Astrocyte (in vitro differentiated cells and primary cell): Measurements from ENCODE around the gene HPSE2.

Source experiments
- EZH2 ChIP-seq: IDR thresholded peaks from 2 replicates; pipeline ENCODE4 v1.6.1; 2012; ENCODE audit warnings: mild to moderate bottlenecking, low read length, inconsistent platforms; ENCODE audit not compliant: insufficient read depth
- TF ChIP-seq, protein P1 (sequence below): IDR thresholded peaks from 2 replicates; pipeline ENCODE4 v1.5.1; 2011; ENCODE audit warnings: low read depth, mild to moderate bottlenecking, inconsistent platforms, low read length, moderate library complexity; ENCODE audit not compliant: insufficient read depth

DNA sequence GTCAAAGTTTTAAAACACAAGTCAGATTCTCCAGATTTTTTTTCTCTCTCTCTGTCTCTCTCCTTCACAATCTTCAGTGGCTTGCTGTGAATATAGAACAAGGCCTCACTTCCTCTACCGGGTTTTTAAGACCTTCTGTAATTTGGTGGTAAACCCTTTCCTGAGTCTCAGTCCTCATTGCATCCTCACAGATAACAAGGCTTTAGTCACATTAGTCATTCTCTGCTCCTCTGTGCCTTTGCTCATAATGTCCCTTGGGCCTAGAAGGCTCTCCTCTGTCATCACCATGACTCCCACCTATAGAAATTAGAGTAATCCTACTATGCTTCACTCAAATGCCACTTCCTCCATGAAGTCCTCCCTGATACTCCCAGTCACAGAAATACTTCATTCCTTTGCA is 616.2 kb downstream of the HPSE2 start:
- TF ChIP-seq, protein P1, sequence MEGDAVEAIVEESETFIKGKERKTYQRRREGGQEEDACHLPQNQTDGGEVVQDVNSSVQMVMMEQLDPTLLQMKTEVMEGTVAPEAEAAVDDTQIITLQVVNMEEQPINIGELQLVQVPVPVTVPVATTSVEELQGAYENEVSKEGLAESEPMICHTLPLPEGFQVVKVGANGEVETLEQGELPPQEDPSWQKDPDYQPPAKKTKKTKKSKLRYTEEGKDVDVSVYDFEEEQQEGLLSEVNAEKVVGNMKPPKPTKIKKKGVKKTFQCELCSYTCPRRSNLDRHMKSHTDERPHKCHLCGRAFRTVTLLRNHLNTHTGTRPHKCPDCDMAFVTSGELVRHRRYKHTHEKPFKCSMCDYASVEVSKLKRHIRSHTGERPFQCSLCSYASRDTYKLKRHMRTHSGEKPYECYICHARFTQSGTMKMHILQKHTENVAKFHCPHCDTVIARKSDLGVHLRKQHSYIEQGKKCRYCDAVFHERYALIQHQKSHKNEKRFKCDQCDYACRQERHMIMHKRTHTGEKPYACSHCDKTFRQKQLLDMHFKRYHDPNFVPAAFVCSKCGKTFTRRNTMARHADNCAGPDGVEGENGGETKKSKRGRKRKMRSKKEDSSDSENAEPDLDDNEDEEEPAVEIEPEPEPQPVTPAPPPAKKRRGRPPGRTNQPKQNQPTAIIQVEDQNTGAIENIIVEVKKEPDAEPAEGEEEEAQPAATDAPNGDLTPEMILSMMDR = no peak
- no peak for TF ChIP-seq EZH2
